Transverse colon (tissue), 4 donors: ENCODE measurements around the gene CRAT.

ENCODE experiments used
- CTCF ChIP-seq, 5 experiments: fragments of 200-600 bp in 3 of 5; fragments of 450-650 bp in 2 of 5; sonication (generic) in 3 of 5; IDR thresholded peaks; 1 replicate in 2 of 5; 2 replicates in 3 of 5; pipeline ENCODE4 v1.5.1; 2016 to 2017; ENCODE audit warnings: antibody characterized with exemption in 5 of 5, inconsistent platforms in 3 of 5, mild to moderate bottlenecking in 2 of 5, moderate library complexity in 1 of 5
- EP300 ChIP-seq: sonication (generic); formaldehyde crosslinking; IDR thresholded peaks from one replicate; pipeline ENCODE4 v1.6.1; 2017; ENCODE audit warnings: antibody characterized with exemption, low read depth
- POLR2A ChIP-seq: fragments of 450-650 bp; IDR thresholded peaks from one replicate; pipeline ENCODE4 v1.6.1; 2016; ENCODE audit warnings: antibody characterized with exemption, mild to moderate bottlenecking, moderate library complexity
- POLR2AphosphoS5 ChIP-seq, 3 donors: sonication (generic); formaldehyde crosslinking; IDR thresholded peaks; one replicate each; pipeline ENCODE4 v1.6.1; 2016; ENCODE audit warnings: antibody characterized with exemption in 3 of 3

- no peak for TF ChIP-seq CTCF (IDR thresholded peaks at IDR 0.05)
- no peak for TF ChIP-seq POLR2A
- TF ChIP-seq POLR2AphosphoS5 (IDR thresholded peaks at IDR 0.05) = no peak
- no peak for TF ChIP-seq EP300
Observed at GRCh38 chr9:129126749-129127618, 16.4 kb upstream of the CRAT start.
